SK-MEL-5 (cell line): ENCODE measurements around the gene RELN. TPM values are rescaled to one million over a fixed set of nuclear protein-coding genes. Genes with fewer than 3 reads are reported as not detected.

Experiments used
- DNase-seq: peaks from one replicate; pipeline ENCODE4 v3.0.0-alpha.2; 2016; ENCODE audit warnings: low read depth, low spot score
- in situ Hi-C: cut with HindIII; loops from 2 replicates; pipeline ENCODE4 v1.10.0; 2016; ENCODE audit warnings: low sequenced_read_pairs, high pct_unique_total_duplicates, low pct_unique_long_range_greater_than_20kb
- total RNA-seq: library from RNA; depleted of rRNA; stranded (reverse); fragments of >200 nt; shearing (Covaris generic); gene quantifications from 2 replicates; pipeline ENCODE4 v1.2.3, GENCODE V29; 2014

Gene RELN
- total RNA-seq, 1 experiment from 2014 or later = 5.1 TPM

GRCh38 chr7:103996017-103996551, 6.6 kb upstream of the RELN start:
- in situ Hi-C loops = no loop called here
- DNase-seq = no peak

GRCh38 chr7:103995554-103995953, 6.1 kb upstream of the RELN start:
- in situ Hi-C loops = no loop called here
- no peak for DNase-seq

- in situ Hi-C loops = no loop called here
- DNase-seq = no peak
Measured at GRCh38 chr7:103993551-103993950, 4.1 kb upstream of the RELN start.

- no peak for DNase-seq
- in situ Hi-C loops = no loop called here
Measured at GRCh38 chr7:103991406-103991805, 1.9 kb upstream of the RELN start.

GRCh38 chr7:103990991-103991390, 1.5 kb upstream of the RELN start:
- in situ Hi-C loops = no loop called here
- no peak for DNase-seq

GRCh38 chr7:103989785-103990767, 618 bp upstream of the RELN start:
- DNase-seq = peak; percentile 20

GRCh38 chr7:103988468-103989199, 824 bp downstream of the RELN start:
- in situ Hi-C loops = no loop called here
- DNase-seq = no peak

More at GRCh38 chr7:103989785-103990767, 618 bp upstream of the RELN start:
- in situ Hi-C loops = no loop called here

GRCh38 chr7:103987451-103987850, 2.0 kb downstream of the RELN start:
- DNase-seq = no peak
- in situ Hi-C loops = no loop called here

GRCh38 chr7:103985565-103986126, 3.8 kb downstream of the RELN start:
- in situ Hi-C loops = no loop called here
- DNase-seq = no peak

GRCh38 chr7:103984050-103984449, 5.4 kb downstream of the RELN start:
- in situ Hi-C loops = no loop called here
- DNase-seq = no peak

- no peak for DNase-seq
- in situ Hi-C loops = no loop called here
Measured at GRCh38 chr7:103983201-103983977, 6.1 kb downstream of the RELN start.

GRCh38 chr7:103981003-103981423, 8.4 kb downstream of the RELN start:
- in situ Hi-C loops = no loop called here

GRCh38 chr7:103972779-103973434, 16.6 kb downstream of the RELN start:
- DNase-seq = peak; percentile 10
- in situ Hi-C loops = no loop called here

More at GRCh38 chr7:103981003-103981423, 8.4 kb downstream of the RELN start:
- no peak for DNase-seq

GRCh38 chr7:103967401-103967800, 22.1 kb downstream of the RELN start:
- in situ Hi-C loops = no loop called here
- DNase-seq = no peak

- in situ Hi-C loops = no loop called here
- DNase-seq = no peak
Measured at GRCh38 chr7:103966593-103967277, 22.7 kb downstream of the RELN start.

GRCh38 chr7:103964269-103964668, 25.2 kb downstream of the RELN start:
- in situ Hi-C loops = no loop called here
- DNase-seq = no peak
